PC-3 (cell line): ENCODE results near the gene FGD4. TPM values are rescaled to one million over a fixed set of nuclear protein-coding genes. Genes with fewer than 3 reads are reported as not detected.

ENCODE experiments used
- ATAC-seq: fragments of 200-7000 bp; cut with Tn5 transposase; 2 replicates; pipeline ENCODE4 v1.9.1; 2020; ENCODE audit warnings: mild to moderate bottlenecking, moderate library complexity
- BruUV-seq: library from RNA; stranded (reverse); fragments of 400-500 nt; replicated peaks from 2 replicates; lab custom pipeline; 2021; lab: Mats Ljungman, UMichigan
- CTCF ChIA-PET: fragments of 300-600 bp; sonication (Branson Sonifier 250); formaldehyde crosslinking; loops from one replicate; lab custom pipeline; 2022; ENCODE audit warnings: antibody characterized with exemption; lab: Charles Lee
- POLR2A ChIA-PET: fragments of 300-600 bp; sonication (Branson Sonifier 250); formaldehyde crosslinking; loops from one replicate; lab custom pipeline; 2022; ENCODE audit warnings: antibody characterized with exemption; ENCODE audit not compliant: unreplicated experiment; lab: Charles Lee
- DNase-seq: peaks from one replicate; pipeline ENCODE4 v3.0.0-alpha.2; 2015
- H2AFZ ChIP-seq: fragments of 300-600 bp; sonication (generic); 2 replicates; pipeline ENCODE4 v1.6.0; 2016; ENCODE audit warnings: antibody characterized with exemption, low read length
- H3F3A ChIP-seq: fragments of 300-600 bp; sonication (generic); one replicate; pipeline ENCODE4 v1.6.0; 2017; ENCODE audit warnings: antibody characterized with exemption, low read length, control low read depth, mild to moderate bottlenecking; ENCODE audit not compliant: unreplicated experiment
- H3K27ac ChIP-seq: fragments of 300-600 bp; sonication (generic); 2 replicates; pipeline ENCODE4 v1.5.1; 2016; ENCODE audit warnings: mild to moderate bottlenecking, low read length
- H3K27me3 ChIP-seq: fragments of 300-600 bp; sonication (generic); 2 replicates; pipeline ENCODE4 v1.6.1; 2016; ENCODE audit warnings: low read length, mixed read lengths
- H3K36me3 ChIP-seq: fragments of 300-600 bp; sonication (generic); 2 replicates; pipeline ENCODE4 v1.6.1; 2016; ENCODE audit warnings: low read depth, mixed run types, low read length, mixed read lengths
- H3K4me1 ChIP-seq: fragments of 300-600 bp; sonication (generic); 2 replicates; pipeline ENCODE4 v1.5.1; 2016; ENCODE audit warnings: low read length; ENCODE audit not compliant: insufficient read depth
- H3K4me2 ChIP-seq: fragments of 300-600 bp; sonication (generic); 2 replicates; pipeline ENCODE4 v1.6.0; 2016; ENCODE audit warnings: low read length
- H3K4me3 ChIP-seq: fragments of 300-600 bp; sonication (generic); 2 replicates; pipeline ENCODE4 v1.5.1; 2016; ENCODE audit warnings: mild to moderate bottlenecking, low read length, mixed read lengths
- H3K79me2 ChIP-seq: fragments of 300-600 bp; sonication (generic); 2 replicates; pipeline ENCODE4 v1.6.1; 2017; ENCODE audit warnings: low read length, mixed read lengths
- H3K9ac ChIP-seq: fragments of 300-600 bp; sonication (generic); 2 replicates; pipeline ENCODE4 v1.6.0; 2016; ENCODE audit warnings: mild to moderate bottlenecking, low read length
- H3K9me2 ChIP-seq: fragments of 300-600 bp; sonication (generic); replicated peaks from 2 replicates; pipeline ENCODE4 v1.6.1; 2016; ENCODE audit warnings: mixed run types, low read length, mixed read lengths
- H3K9me3 ChIP-seq: fragments of 300-600 bp; sonication (generic); 2 replicates; pipeline ENCODE4 v1.6.1; 2016; ENCODE audit warnings: low read length, mixed read lengths
- H4K20me1 ChIP-seq: fragments of 300-600 bp; sonication (generic); 2 replicates; pipeline ENCODE4 v1.6.1; 2016; ENCODE audit warnings: low read length, mixed read lengths
- EZH2 ChIP-seq: fragments of 300-600 bp; sonication (generic); IDR thresholded peaks from one replicate; pipeline ENCODE4 v1.6.1; 2017; ENCODE audit warnings: antibody characterized with exemption, mild to moderate bottlenecking, low read length; ENCODE audit not compliant: unreplicated experiment
- EZH2phosphoT487 ChIP-seq: fragments of 300-600 bp; sonication (generic); IDR thresholded peaks from 2 replicates; pipeline ENCODE4 v1.6.1; 2018; ENCODE audit warnings: mild to moderate bottlenecking, antibody characterized with exemption, low read length, borderline replicate concordance
- intact Hi-C: fragments of 100-400 bp; cut with micrococcal nuclease; formaldehyde crosslinking; loops from 2 replicates; pipeline ENCODE4 v1.9.0; 2023
- total RNA-seq: library from RNA; depleted of rRNA; stranded (reverse); fragments of >200 nt; gene quantifications from 2 replicates; pipeline ENCODE4 v1.2.3, GENCODE V29; 2014
- TF ChIP-seq, protein P1 (sequence below): fragments of 300-600 bp; sonication (generic); conservative IDR thresholded peaks from 2 replicates; pipeline ENCODE4 v1.5.1; 2017; ENCODE audit warnings: antibody characterized with exemption, low read depth, mild to moderate bottlenecking, low read length

Gene FGD4
- total RNA-seq, 1 experiment from 2014 or later, result 3.9 TPM

DNA sequence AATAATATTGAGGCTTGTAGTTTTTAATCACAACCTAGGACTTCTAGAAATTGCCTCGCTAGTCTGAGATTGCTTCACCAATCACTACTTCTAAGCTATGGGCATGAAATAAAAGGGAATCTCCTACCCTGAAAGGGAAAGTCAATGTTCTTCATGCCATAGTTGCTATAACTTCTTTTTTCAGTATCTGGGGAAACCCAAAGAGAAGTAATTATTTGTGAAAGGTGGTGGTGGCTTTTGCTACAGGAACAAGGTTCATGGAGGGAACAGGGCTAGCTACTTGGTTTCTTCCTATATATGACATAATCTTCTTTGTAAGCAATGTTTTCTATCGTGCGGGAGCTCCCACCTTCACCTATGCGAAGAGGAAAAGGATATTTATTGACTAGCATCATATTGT, 218.2 kb downstream of the FGD4 start:
- Histone ChIP-seq H3K4me3 (no peak overlapping the region), H3K4me1 (no peaks in the 10 kb centered on the region), H3K27me3 (no peaks in the 10 kb centered on the region), H3K9me3 (no peaks in the 10 kb centered on the region), H3K4me2 (no peak overlapping the region), H2AFZ (no peak overlapping the region), H3K9me2 (no peaks in the 10 kb centered on the region), H3F3A (no peaks in the 10 kb centered on the region), H3K79me2 (no peaks in the 10 kb centered on the region), H3K9ac (no peak overlapping the region), H3K36me3 (no peaks in the 10 kb centered on the region), H3K27ac (no peak overlapping the region), H4K20me1 (no peaks in the 10 kb centered on the region)
- POLR2A ChIA-PET, result no interaction called here
- no peak for DNase-seq
- ATAC-seq, result no peak
- no peak for TF ChIP-seq EZH2phosphoT487
- TF ChIP-seq EZH2, result no peak
- TF ChIP-seq, protein P1, sequence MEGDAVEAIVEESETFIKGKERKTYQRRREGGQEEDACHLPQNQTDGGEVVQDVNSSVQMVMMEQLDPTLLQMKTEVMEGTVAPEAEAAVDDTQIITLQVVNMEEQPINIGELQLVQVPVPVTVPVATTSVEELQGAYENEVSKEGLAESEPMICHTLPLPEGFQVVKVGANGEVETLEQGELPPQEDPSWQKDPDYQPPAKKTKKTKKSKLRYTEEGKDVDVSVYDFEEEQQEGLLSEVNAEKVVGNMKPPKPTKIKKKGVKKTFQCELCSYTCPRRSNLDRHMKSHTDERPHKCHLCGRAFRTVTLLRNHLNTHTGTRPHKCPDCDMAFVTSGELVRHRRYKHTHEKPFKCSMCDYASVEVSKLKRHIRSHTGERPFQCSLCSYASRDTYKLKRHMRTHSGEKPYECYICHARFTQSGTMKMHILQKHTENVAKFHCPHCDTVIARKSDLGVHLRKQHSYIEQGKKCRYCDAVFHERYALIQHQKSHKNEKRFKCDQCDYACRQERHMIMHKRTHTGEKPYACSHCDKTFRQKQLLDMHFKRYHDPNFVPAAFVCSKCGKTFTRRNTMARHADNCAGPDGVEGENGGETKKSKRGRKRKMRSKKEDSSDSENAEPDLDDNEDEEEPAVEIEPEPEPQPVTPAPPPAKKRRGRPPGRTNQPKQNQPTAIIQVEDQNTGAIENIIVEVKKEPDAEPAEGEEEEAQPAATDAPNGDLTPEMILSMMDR, result no peak
- CTCF ChIA-PET, result no interaction called here
- no TSS peak for BruUV-seq
- intact Hi-C loops, result no loop called here

DNA sequence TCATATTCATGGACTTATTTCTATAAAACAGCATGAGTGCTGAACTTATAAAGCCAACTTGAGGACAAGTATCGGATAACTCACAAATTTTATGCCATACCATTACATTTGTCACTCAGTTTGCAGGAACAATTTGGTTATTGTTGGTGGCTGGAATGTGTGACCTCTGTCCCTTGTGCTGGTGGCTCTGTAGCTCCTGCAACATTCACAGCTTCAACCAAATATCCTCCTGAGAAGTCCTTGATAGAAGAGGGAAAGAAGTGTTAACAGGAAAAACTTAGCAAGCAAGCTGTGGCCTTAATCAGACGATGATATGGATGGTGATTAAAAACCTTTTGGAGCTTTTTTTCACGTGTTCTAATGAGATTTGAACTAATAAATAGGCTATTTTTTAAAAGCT, 218.8 kb downstream of the FGD4 start:
- DNase-seq (no peak), ATAC-seq (no peak)
- Histone ChIP-seq H3K79me2 (no peaks in the 10 kb centered on the region), H3K4me1 (no peaks in the 10 kb centered on the region), H3K9me2 (no peaks in the 10 kb centered on the region), H4K20me1 (no peaks in the 10 kb centered on the region), H3F3A (no peaks in the 10 kb centered on the region), H3K9me3 (no peaks in the 10 kb centered on the region), H3K27ac (no peak overlapping the region), H3K36me3 (no peaks in the 10 kb centered on the region), H3K9ac (no peak overlapping the region), H3K27me3 (no peaks in the 10 kb centered on the region), H3K4me3 (no peak overlapping the region), H3K4me2 (no peak overlapping the region), H2AFZ (no peak overlapping the region)
- BruUV-seq, result no TSS peak
- TF ChIP-seq, protein P1, result no peak
- TF ChIP-seq EZH2phosphoT487 (no peak), EZH2 (no peak)
- POLR2A ChIA-PET, result interaction anchor here (0.6 kb wide), 1 partner anchor 15 kb away, joined by 3 read pairs; no protein-coding TSS in a partner anchor
- intact Hi-C loops, result no loop called here
- CTCF ChIA-PET, result no interaction called here

DNA sequence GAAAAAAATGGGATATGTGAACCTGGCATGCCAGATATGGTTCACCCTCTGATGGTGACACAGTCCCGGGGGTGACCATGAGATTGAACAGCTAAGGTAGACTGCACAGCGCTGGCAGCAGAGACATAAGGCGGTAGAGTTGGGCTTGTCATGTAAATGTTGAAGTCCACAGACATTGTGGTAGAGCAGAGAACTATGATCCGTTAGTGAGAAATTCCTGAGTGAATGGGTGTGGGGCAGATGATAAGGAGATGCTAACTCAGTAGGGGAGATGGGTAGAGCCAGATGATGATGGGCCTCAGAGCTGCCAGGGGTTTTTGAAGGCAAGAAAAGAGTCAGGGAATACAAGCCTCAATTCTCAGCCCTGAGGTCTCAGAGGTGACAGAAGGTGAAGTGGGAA, 228.6 kb downstream of the FGD4 start:
- no peaks in the 10 kb centered on the region for H3K27me3 ChIP-seq
- TF ChIP-seq, protein P1, result no peak
- TF ChIP-seq EZH2phosphoT487 (no peak), EZH2 (no peak)
- no peaks in the 10 kb centered on the region for H3K79me2 ChIP-seq
- ChIA-PET CTCF (no interaction called here), POLR2A (no interaction called here)
- H3K27ac ChIP-seq, result no peak overlapping the region
- no peaks in the 10 kb centered on the region for H3K9me3 ChIP-seq
- H3K4me1 ChIP-seq, result no peaks in the 10 kb centered on the region
- no peaks in the 10 kb centered on the region for H3K36me3 ChIP-seq
- H2AFZ ChIP-seq, result no peak overlapping the region
- no TSS peak for BruUV-seq
- no peaks in the 10 kb centered on the region for H3K9me2 ChIP-seq
- DNase-seq (no peak), ATAC-seq (no peak)
- H3F3A ChIP-seq, result no peaks in the 10 kb centered on the region
- no peak overlapping the region for H3K9ac ChIP-seq
- intact Hi-C loops, result no loop called here
- no peaks in the 10 kb centered on the region for H4K20me1 ChIP-seq
- H3K4me2 ChIP-seq, result no peak overlapping the region
- H3K4me3 ChIP-seq, result no peak overlapping the region
